Fibroblast of peridontal ligament (primary cell): Measurements from ENCODE around the gene CCDC144A.
"Not testable (repeated sequence)": the region's sequence is repeated elsewhere in the genome, so short reads cannot be mapped to it uniquely, and the experiment has no call there.

Experiments used
- DNase-seq: peaks from one replicate; pipeline ENCODE4 v3.0.0-alpha.2; 2010; ENCODE audit errors: extremely low read depth

The CCDC144A gene

GRCh38 chr17:16820161-16820877 is 130.3 kb downstream of the CCDC144A start:
- peak; percentile 19 for DNase-seq

GRCh38 chr17:16820979-16821543 is 131.0 kb downstream of the CCDC144A start:
- DNase-seq, result no peak

GRCh38 chr17:16822133-16822532 is 132.1 kb downstream of the CCDC144A start:
- DNase-seq, result not testable (repeated sequence)

- DNase-seq, result not testable (repeated sequence)
These were observed 133.8 kb downstream of the CCDC144A start for GRCh38 chr17:16823768-16824406.
